Stomach (tissue), 9 donors: Measurements from ENCODE around the gene GABBR2. TPM values are rescaled to one million over a fixed set of nuclear protein-coding genes. Genes with fewer than 3 reads are reported as not detected.

Source experiments
- DNase-seq, 2 donors: peaks; one replicate each; pipeline versions ENCODE4 v3.0.0 to v3.0.0-alpha.2; 2013 to 2019
- H3K27ac ChIP-seq, 5 donors: fragments of 200-600 bp in 4 of 5; sonication (generic) in 4 of 5; one replicate each; pipeline ENCODE4 v1.5.1; 2013 to 2019; ENCODE audit warnings: mild to moderate bottlenecking in 1 of 5, moderate library complexity in 1 of 5
- H3K27me3 ChIP-seq, 3 donors: fragments of 200-600 bp; sonication (generic); one replicate each; pipeline ENCODE4 v1.5.1; 2017 to 2019; ENCODE audit warnings: mixed run types in 1 of 3
- H3K36me3 ChIP-seq, 4 donors: fragments of 200-600 bp; sonication (generic); 1 replicate in 3 of 4; 2 replicates in 1 of 4; pipeline ENCODE4 v1.5.1; 2016 to 2019
- H3K4me1 ChIP-seq, 4 donors: fragments of 200-600 bp; sonication (generic); one replicate each; pipeline ENCODE4 v1.5.1; 2016 to 2019
- H3K4me3 ChIP-seq, 4 donors: fragments of 200-600 bp; sonication (generic) in 3 of 4; one replicate each; pipeline ENCODE4 v1.5.1; 2016 to 2019; ENCODE audit warnings: mild to moderate bottlenecking in 1 of 4
- H3K9me3 ChIP-seq, 4 donors: fragments of 200-600 bp; sonication (generic); one replicate each; pipeline ENCODE4 v1.5.1; 2016 to 2019
- CTCF ChIP-seq, 7 experiments: fragments of 450-650 bp in 4 of 7; fragments of 200-600 bp in 3 of 7; sonication (generic) in 3 of 7; IDR thresholded peaks; one replicate each; pipeline ENCODE4 v1.5.1; 2016 to 2019; ENCODE audit warnings: antibody characterized with exemption in 7 of 7, control low read depth in 2 of 7, mild to moderate bottlenecking in 1 of 7
- EP300 ChIP-seq: sonication (generic); formaldehyde crosslinking; IDR thresholded peaks from one replicate; pipeline ENCODE4 v1.6.1; 2017; ENCODE audit warnings: antibody characterized with exemption
- POLR2A ChIP-seq, 4 donors: fragments of 450-650 bp; IDR thresholded peaks; one replicate each; pipeline ENCODE4 v1.6.1; 2016; ENCODE audit warnings: antibody characterized with exemption in 4 of 4, control low read depth in 2 of 4, mild to moderate bottlenecking in 1 of 4, moderate library complexity in 1 of 4
- POLR2AphosphoS5 ChIP-seq, 3 donors: sonication (generic); formaldehyde crosslinking; IDR thresholded peaks; one replicate each; pipeline ENCODE4 v1.6.1; 2016; ENCODE audit warnings: antibody characterized with exemption in 3 of 3
- WGBS, 5 donors: extraction: QIAGEN DNeasy Blood & Tissue Kit in 3 of 5; methylation state at CpG; one replicate each; pipeline versions ENCODE4 v1.1.5 to v1.1.7; 2013 to 2018; 5-methylcytosine and 5-hydroxymethylcytosine counted together
- intact Hi-C: fragments of 100-400 bp; cut with DNase I; formaldehyde crosslinking; loops from one replicate; pipeline ENCODE4 v1.15.1; 2023; ENCODE audit warnings: low total_unique reads
- polyA plus RNA-seq, 3 donors: library from polyadenylated mRNA; stranded (reverse); fragments of 200-250 nt; gene quantifications; one replicate each; pipeline ENCODE4 v1.2.3, GENCODE V29; 2013
- total RNA-seq, 5 donors: library from RNA; depleted of rRNA; stranded (reverse); fragments of >200 nt; gene quantifications; one replicate each; pipeline versions ENCODE4 v1.1.0 to v1.2.3, GENCODE V29; 2014 to 2016
- donor health status: healthy with polysubstance abuse.
- donor health status: Bipolar disorder and iron deficiency.
- donor health status: healthy.

GABBR2 gene
- total and polyA plus RNA-seq, 8 donors, result 0.06 to 0.55 (median 0.08) TPM; not detected in 5

- intact Hi-C loops, result no loop called here
- no peak overlapping the region for H3K27ac ChIP-seq
- H3K4me3 ChIP-seq, result no peak overlapping the region
- DNase-seq, result no peak
- H3K4me1 ChIP-seq, result no peaks in the 10 kb centered on the region
- no peaks in the 10 kb centered on the region for H3K9me3 ChIP-seq
- H3K27me3 ChIP-seq, result peaks cover 0 to 15% (median 0%) of the 10 kb centered on the region in 3 donors
- TF ChIP-seq POLR2A (IDR thresholded peaks at IDR 0.05), result no peak
- TF ChIP-seq CTCF (IDR thresholded peaks at IDR 0.05), result no peak
- no peak for TF ChIP-seq POLR2AphosphoS5 (IDR thresholded peaks at IDR 0.05)
- TF ChIP-seq EP300, result no peak
- no peaks in the 10 kb centered on the region for H3K36me3 ChIP-seq
- 80 to 89% (median 85%) methylated on average over 7 of the region's 7 CpGs for WGBS, 5 donors
These were observed 317.3 kb downstream of the GABBR2 start for GRCh38 chr9:98391406-98391805.

GRCh38 chr9:98385751-98386150 lies 323.0 kb downstream of the GABBR2 start:
- Histone ChIP-seq H3K27ac (no peak overlapping the region), H3K4me1 (no peaks in the 10 kb centered on the region), H3K36me3 (no peaks in the 10 kb centered on the region), H3K27me3 (no peaks in the 10 kb centered on the region), H3K9me3 (no peaks in the 10 kb centered on the region), H3K4me3 (no peak overlapping the region)
- intact Hi-C loops, result no loop called here
- DNase-seq, result no peak
- 86 to 91% (median 89%) methylated on average over 3 of the region's 3 CpGs for WGBS, 5 donors
- TF ChIP-seq POLR2AphosphoS5 (IDR thresholded peaks at IDR 0.05) (no peak), CTCF (IDR thresholded peaks at IDR 0.05) (no peak), EP300 (no peak), POLR2A (IDR thresholded peaks at IDR 0.05) (no peak)

GRCh38 chr9:98383758-98384157 lies 325.0 kb downstream of the GABBR2 start:
- Histone ChIP-seq H3K27me3 (no peaks in the 10 kb centered on the region), H3K9me3 (no peaks in the 10 kb centered on the region), H3K4me1 (peaks cover 0 to 4% (median 0%) of the 10 kb centered on the region in 4 donors), H3K4me3 (no peak overlapping the region), H3K27ac (no peak overlapping the region), H3K36me3 (no peaks in the 10 kb centered on the region)
- no peak for TF ChIP-seq POLR2AphosphoS5 (IDR thresholded peaks at IDR 0.05)
- TF ChIP-seq EP300, result no peak
- no peak for TF ChIP-seq POLR2A (IDR thresholded peaks at IDR 0.05)
- no peak for TF ChIP-seq CTCF (IDR thresholded peaks at IDR 0.05)
- intact Hi-C loops, result no loop called here
- 64 to 78% (median 65%) methylated on average over 4 of the region's 4 CpGs for WGBS, 5 donors
- DNase-seq, result no peak

- H3K36me3 ChIP-seq, result no peaks in the 10 kb centered on the region
- TF ChIP-seq CTCF (IDR thresholded peaks at IDR 0.05), result no peak
- TF ChIP-seq POLR2AphosphoS5 (IDR thresholded peaks at IDR 0.05), result no peak
- TF ChIP-seq EP300, result no peak
- TF ChIP-seq POLR2A (IDR thresholded peaks at IDR 0.05), result no peak
- H3K27ac ChIP-seq, result no peak overlapping the region
- intact Hi-C loops, result no loop called here
- DNase-seq, result no peak
- no peaks in the 10 kb centered on the region for H3K9me3 ChIP-seq
- no peak overlapping the region for H3K4me3 ChIP-seq
- no peaks in the 10 kb centered on the region for H3K27me3 ChIP-seq
- WGBS, 5 donors, result 85 to 91% (median 88%) methylated on average over 11 to 12 of the region's 12 CpGs
- peaks cover 0 to 4% (median 0%) of the 10 kb centered on the region in 4 donors for H3K4me1 ChIP-seq
These were observed 327.2 kb downstream of the GABBR2 start for GRCh38 chr9:98381311-98382103.
